GM12875 (cell line): ENCODE results near the gene TBC1D17.
"Not testable (repeated sequence)": the region's sequence is repeated elsewhere in the genome, so short reads cannot be mapped to it uniquely, and the experiment has no call there.

Experiments
- H3K4me3 ChIP-seq: one replicate; pipeline ENCODE4 v1.5.1; 2011; ENCODE audit warnings: low read depth, low read length, control low read depth
- TF ChIP-seq, protein P1 (sequence below): IDR thresholded peaks from 2 replicates; pipeline ENCODE4 v1.5.1; 2011; ENCODE audit warnings: low read depth, mild to moderate bottlenecking, control low read depth, inconsistent platforms, low read length, moderate library complexity, borderline replicate concordance; ENCODE audit not compliant: insufficient read depth

Gene TBC1D17

DNA sequence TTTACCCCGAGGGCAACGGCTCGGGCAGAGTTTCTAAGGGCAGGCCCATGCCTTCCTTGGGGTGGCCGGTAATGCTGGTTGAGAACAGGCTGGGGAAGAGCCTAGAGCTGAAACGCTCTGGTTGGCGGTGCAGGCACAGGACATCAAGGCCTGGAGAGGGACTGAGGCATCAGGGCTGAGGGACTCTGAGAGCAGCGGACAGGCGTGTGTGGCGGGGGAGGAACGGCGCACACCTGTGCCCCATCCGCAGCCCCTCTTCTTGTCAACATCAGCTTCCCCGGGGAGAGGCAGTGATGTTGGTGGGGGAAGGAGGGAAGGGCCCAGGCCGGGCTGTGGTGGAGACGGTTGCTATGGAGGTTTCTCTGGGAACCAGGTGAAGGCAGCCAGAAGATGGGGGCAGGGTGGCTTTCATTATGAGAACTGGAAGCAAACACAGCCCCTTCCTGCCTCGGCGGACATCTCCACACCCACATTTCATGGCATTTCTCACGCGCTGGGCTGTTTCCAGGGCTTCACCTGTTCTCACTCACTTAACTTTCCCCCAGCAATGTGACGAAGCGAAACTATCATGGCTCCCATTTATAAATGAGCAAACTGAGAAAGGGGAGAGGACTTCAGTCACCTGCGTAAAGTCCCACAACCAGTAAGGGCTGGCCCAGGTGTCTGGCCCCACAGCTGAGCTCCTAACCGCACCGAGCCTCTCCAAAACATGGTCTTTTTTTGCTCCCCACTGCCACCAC lies 43.3 kb downstream of the TBC1D17 start:
- TF ChIP-seq, protein P1, sequence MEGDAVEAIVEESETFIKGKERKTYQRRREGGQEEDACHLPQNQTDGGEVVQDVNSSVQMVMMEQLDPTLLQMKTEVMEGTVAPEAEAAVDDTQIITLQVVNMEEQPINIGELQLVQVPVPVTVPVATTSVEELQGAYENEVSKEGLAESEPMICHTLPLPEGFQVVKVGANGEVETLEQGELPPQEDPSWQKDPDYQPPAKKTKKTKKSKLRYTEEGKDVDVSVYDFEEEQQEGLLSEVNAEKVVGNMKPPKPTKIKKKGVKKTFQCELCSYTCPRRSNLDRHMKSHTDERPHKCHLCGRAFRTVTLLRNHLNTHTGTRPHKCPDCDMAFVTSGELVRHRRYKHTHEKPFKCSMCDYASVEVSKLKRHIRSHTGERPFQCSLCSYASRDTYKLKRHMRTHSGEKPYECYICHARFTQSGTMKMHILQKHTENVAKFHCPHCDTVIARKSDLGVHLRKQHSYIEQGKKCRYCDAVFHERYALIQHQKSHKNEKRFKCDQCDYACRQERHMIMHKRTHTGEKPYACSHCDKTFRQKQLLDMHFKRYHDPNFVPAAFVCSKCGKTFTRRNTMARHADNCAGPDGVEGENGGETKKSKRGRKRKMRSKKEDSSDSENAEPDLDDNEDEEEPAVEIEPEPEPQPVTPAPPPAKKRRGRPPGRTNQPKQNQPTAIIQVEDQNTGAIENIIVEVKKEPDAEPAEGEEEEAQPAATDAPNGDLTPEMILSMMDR, result no peak
- no peak overlapping the region for H3K4me3 ChIP-seq

DNA sequence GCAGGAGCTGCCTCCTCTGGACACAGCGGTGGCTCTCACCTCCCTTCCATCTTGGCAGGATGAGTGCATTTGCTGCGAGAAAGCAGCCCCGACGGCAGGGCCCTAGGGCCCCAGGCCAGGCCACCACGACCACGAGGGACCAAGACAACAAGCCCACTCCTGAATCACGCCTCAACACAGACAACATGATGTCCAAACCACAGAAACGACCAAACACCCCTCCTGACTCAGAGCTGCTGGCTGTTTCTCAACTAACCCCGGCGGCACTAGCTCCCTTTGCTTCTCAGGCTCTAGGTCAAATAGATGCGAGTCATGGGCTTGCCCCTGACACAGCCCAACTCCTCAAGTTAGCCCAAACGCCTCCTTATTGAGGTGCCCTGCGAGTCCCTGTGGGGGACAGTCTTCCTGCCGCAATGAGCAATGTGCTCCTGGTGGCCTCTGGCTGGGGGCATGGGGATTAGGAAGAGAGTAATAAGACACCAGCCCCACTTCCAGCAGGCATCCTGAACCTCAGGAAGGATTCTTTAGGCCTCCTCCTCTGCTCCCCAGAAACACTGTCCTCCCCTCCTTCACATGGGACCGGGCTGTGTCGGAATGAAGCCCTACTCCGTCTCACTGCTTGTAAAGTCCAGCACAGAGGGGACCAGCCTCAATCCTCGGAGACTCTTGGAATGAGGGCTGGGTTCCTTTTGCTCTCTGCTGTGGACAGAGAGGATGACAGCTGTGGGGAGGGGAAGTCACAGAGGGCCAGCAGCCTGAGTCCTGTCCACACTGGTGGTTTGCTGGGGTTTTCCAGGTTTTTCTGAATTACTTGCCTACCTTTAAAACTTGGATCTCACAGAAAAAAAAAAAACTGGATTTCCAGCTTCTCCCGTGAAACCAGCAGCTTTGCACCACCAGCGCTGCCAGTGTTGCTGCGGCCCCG lies 44.6 kb downstream of the TBC1D17 start:
- TF ChIP-seq, protein P1, result no peak
- no peak overlapping the region for H3K4me3 ChIP-seq

DNA sequence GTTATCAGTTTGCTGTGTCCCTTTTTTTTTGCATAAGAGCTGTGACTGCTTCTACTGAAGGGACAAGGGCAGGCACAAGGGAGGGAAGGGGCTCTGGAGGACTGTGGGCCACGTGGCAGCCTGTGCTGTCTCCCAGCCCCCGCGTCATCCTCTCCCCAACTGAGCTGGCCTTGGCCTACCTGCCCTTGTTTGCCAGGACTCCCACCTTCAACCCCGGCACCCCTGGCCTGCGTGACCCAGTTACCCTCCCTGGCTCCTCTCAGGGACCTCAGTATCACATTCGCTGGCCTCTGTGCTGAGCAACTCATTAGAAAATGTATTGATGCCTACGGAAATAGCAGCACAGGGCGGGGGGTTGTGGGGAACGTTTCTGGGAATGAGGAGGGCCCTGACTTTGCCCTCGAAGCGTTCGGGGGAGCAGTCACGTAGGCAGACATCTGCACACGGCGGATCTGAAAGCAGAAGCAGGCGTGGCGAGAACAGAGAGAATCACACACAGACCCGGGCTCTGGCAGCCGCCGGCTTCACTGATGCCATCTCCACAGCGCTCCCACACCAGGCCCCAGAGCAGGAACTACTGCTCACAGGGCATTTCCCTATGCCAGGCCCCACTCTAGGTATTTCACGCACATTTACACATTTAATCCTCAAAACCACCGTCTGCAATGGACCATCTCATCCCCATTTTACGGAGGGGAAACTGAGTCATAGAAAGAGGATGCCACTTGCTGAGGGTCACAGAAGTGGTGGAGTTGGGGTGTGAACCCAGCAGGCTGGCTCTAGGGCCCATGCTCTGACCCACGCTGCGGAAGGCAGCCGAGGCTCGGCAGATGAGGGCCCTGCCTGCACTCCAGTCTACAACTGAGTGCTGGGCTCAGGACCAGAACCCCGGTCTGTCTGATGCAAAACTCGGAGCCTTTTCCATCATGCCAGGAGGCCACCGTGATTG lies 45.8 kb downstream of the TBC1D17 start:
- no peak overlapping the region for H3K4me3 ChIP-seq
- TF ChIP-seq, protein P1, result no peak

DNA sequence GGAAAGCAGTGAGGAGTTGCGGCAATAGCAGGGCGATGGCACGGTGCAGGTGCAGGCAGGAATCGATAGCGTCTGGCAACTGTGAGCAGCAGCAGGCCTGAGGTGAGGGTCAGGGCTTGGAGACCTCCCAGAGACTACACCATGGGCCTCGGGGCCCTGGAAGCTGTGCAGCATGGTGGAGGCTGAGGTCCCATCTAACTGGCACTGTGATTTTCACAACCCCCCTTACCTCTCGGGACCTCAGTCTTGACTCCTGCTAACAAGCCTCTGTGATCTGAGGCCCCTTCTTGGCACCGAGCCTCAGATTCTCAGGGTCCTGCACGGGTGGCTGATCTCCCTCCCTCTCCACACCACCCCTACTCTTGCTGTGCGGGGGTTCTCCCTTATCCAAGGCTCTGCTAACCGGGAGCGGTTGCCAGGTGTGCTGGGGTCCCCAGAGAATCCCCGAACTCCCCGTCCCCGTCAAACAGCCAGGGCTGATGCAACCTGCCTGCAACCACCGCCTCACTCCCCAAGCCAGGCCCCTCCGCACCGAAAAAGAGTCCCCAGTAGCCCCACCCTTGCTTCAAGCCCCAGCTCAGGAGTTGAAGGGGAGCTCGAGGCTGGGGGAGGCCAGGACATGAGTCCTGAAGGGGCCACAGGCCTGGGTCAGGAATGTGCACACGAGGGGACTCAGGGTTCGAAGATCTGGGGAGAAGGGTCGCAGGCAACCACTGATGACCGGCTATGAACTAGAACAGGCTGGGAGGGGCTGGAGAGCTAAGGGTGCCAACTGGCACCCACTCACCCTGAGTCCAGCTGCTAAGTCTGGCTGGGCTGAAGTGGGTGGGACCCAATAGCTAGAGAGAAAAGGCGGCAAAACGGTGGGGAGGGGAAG lies 46.7 kb downstream of the TBC1D17 start:
- no peak overlapping the region for H3K4me3 ChIP-seq
- TF ChIP-seq, protein P1, result no peak

DNA sequence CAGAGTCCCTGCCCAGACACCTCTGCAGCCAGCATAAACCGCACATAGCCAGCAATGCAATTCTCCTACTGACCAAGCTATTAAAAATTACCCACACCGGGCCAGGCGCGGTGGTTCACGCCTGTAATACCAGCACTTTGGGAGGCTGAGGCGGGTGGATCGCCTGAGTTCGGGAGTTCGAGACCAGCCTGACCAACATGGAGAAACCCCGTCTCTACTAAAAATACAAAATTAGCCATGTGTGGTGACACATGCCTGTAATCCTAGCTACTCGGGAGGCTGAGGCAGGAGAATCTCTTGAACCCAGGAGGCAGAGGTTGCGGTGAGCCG lies 47.3 kb downstream of the TBC1D17 start:
- not testable (repeated sequence) for H3K4me3 ChIP-seq

DNA sequence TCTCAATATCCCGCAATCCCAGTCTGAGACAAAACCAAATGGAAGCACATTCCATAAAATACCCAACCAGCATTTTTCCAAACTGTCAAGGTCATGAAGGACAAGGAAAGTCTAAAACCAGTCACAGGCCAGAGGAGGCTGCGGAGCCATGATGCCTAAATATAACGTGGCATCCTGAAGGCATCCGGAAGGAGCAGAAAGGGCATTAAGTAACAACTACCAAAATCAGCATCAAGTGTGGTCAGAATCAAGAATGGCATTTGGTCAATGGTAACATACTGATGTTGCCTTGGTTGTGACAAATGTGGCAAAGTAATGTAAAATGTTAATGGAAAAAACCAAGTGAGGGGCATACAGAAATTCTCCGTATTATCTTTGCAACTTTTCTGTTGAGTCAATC lies 48.0 kb downstream of the TBC1D17 start:
- no peak overlapping the region for H3K4me3 ChIP-seq

More for the DNA sequence above, 48.0 kb downstream of the TBC1D17 start:
- TF ChIP-seq, protein P1, result no peak
